ENCODE data around the gene RFFL.

- TF ChIP-seq CTCF (IDR thresholded peaks at IDR 0.05) (no peak), EP300 (IDR thresholded peaks at IDR 0.05) (no peak), POLR2A (IDR thresholded peaks at IDR 0.05) (no peak), POLR2AphosphoS5 (IDR thresholded peaks at IDR 0.05) (no peak)
These were observed 71.9 kb downstream of the RFFL start for GRCh38 chr17:34991606-34992005.
